Glutamatergic neuron (in vitro differentiated cells): Measurements from ENCODE around the gene VPS13C. TPM values are rescaled to one million over a fixed set of nuclear protein-coding genes. Genes with fewer than 3 reads are reported as not detected.

Experiments used
- DNase-seq: peaks from one replicate; pipeline ENCODE4 v3.0.0; 2022
- H3K27ac Mint-ChIP-seq: one replicate; pipeline ENCODE4 v1.8.0; 2020; ENCODE audit warnings: mild to moderate bottlenecking, mixed read lengths, inconsistent platforms; ENCODE audit not compliant: unreplicated experiment
- H3K27me3 Mint-ChIP-seq: one replicate; pipeline ENCODE4 v1.8.0; 2020; ENCODE audit warnings: mild to moderate bottlenecking, moderate library complexity, mixed read lengths, inconsistent platforms; ENCODE audit not compliant: unreplicated experiment
- H3K36me3 Mint-ChIP-seq: one replicate; pipeline ENCODE4 v1.8.0; 2020; ENCODE audit warnings: mild to moderate bottlenecking, mixed read lengths, inconsistent platforms; ENCODE audit not compliant: unreplicated experiment
- H3K4me1 Mint-ChIP-seq: one replicate; pipeline ENCODE4 v1.8.0; 2020; ENCODE audit warnings: mild to moderate bottlenecking, low read depth, mixed read lengths, inconsistent platforms; ENCODE audit not compliant: unreplicated experiment
- H3K4me3 Mint-ChIP-seq: one replicate; pipeline ENCODE4 v1.8.0; 2020; ENCODE audit warnings: mild to moderate bottlenecking, mixed read lengths, inconsistent platforms; ENCODE audit not compliant: unreplicated experiment
- H3K9me3 Mint-ChIP-seq: one replicate; pipeline ENCODE4 v1.8.0; 2020; ENCODE audit warnings: mild to moderate bottlenecking, moderate library complexity, mixed read lengths, inconsistent platforms; ENCODE audit not compliant: unreplicated experiment
- total RNA-seq: library from RNA; stranded (reverse); fragmentation: NEBNext Ultra II Directional; extraction: Animal tissue kit (Norgen Biotek cat#: 25700); gene quantifications from one replicate; pipeline ENCODE4 v1.2.1, GENCODE V29; 2021; ENCODE audit not compliant: unreplicated experiment
- TF ChIP-seq, protein P1 (sequence below): fragments of 200-600 bp; sonication (generic); IDR thresholded peaks from one replicate; pipeline ENCODE4 v1.5.0; 2021; ENCODE audit not compliant: partially characterized antibody, unreplicated experiment

VPS13C gene
- total RNA-seq, 1 donor from 2014 or later = 93.8 TPM

DNA sequence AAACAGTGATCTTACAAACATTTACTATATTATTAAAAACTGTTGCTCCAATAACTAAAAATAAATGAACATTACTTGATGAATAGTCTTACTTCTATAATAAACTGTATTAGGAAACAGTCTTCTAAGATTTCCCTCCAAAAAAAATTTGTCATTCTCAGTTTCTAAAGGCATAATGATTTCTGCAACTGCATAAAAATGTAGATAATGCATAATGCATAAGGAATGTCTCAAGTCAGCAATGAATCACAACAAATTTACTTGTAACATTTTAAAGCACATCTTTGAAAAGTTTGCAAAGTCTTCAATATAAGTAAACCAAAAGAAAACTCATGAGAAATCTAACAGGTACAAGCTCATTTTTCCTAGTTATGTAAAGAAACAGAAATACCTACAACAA lies 113.5 kb downstream of the VPS13C start:
- TF ChIP-seq, protein P1, sequence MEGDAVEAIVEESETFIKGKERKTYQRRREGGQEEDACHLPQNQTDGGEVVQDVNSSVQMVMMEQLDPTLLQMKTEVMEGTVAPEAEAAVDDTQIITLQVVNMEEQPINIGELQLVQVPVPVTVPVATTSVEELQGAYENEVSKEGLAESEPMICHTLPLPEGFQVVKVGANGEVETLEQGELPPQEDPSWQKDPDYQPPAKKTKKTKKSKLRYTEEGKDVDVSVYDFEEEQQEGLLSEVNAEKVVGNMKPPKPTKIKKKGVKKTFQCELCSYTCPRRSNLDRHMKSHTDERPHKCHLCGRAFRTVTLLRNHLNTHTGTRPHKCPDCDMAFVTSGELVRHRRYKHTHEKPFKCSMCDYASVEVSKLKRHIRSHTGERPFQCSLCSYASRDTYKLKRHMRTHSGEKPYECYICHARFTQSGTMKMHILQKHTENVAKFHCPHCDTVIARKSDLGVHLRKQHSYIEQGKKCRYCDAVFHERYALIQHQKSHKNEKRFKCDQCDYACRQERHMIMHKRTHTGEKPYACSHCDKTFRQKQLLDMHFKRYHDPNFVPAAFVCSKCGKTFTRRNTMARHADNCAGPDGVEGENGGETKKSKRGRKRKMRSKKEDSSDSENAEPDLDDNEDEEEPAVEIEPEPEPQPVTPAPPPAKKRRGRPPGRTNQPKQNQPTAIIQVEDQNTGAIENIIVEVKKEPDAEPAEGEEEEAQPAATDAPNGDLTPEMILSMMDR = no peak
- Mint-ChIP-seq H3K36me3 (peaks cover 18% of the 10 kb centered on the region), H3K27me3 (no peaks in the 10 kb centered on the region), H3K27ac (no peak overlapping the region), H3K9me3 (peaks cover 2% of the 10 kb centered on the region), H3K4me3 (no peak overlapping the region), H3K4me1 (no peaks in the 10 kb centered on the region)
- no peak for DNase-seq

DNA sequence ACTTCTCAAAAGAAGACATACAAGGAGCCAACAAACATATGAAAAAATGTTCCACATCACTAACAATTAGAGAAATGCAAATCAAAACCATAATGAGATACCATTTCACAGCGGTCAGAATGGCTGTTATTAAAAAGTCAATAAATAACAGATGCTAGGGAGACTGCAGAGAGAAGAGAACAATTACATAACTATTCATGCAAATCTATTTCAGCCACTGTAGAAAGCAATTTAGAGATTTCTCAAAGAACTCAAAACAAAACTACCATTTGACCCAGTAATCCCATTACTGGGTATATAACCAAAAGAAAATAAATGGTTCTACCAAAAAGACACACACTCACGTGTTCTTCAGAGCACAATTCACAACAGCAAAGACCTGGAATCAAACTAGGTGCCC lies 116.3 kb downstream of the VPS13C start:
- Mint-ChIP-seq H3K4me1 (no peaks in the 10 kb centered on the region), H3K4me3 (no peak overlapping the region), H3K9me3 (peaks cover 2% of the 10 kb centered on the region)

DNA sequence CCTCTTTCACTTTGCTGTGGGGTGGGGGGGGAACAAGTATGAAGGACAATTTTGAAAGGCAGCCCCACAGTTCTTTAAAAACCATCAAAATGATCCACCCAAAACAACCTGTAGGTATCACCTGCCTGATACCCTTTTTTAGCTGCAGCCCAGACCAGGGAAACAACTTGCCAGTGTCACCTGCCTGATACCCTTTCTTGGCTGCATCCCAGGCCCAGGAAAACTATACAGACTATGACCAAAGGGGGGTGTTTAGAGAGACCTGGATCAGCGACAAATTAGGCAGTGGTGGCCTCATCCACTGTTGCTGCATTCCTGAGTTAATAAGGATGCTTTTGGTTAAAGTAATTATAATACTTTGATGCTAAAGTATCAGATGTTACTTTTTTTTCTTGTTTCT lies 122.0 kb downstream of the VPS13C start:
- no peaks in the 10 kb centered on the region for H3K36me3 Mint-ChIP-seq
- no peaks in the 10 kb centered on the region for H3K4me1 Mint-ChIP-seq
- H3K27ac Mint-ChIP-seq = no peak overlapping the region
- DNase-seq = no peak
- H3K9me3 Mint-ChIP-seq = no peaks in the 10 kb centered on the region
- no peaks in the 10 kb centered on the region for H3K27me3 Mint-ChIP-seq
- TF ChIP-seq, protein P1 = no peak
- H3K4me3 Mint-ChIP-seq = no peak overlapping the region

More for the DNA sequence above, 116.3 kb downstream of the VPS13C start:
- H3K27ac Mint-ChIP-seq = no peak overlapping the region
- TF ChIP-seq, protein P1 = no peak
- no peak for DNase-seq
- no peaks in the 10 kb centered on the region for H3K27me3 Mint-ChIP-seq
- H3K36me3 Mint-ChIP-seq = peaks cover 18% of the 10 kb centered on the region

DNA sequence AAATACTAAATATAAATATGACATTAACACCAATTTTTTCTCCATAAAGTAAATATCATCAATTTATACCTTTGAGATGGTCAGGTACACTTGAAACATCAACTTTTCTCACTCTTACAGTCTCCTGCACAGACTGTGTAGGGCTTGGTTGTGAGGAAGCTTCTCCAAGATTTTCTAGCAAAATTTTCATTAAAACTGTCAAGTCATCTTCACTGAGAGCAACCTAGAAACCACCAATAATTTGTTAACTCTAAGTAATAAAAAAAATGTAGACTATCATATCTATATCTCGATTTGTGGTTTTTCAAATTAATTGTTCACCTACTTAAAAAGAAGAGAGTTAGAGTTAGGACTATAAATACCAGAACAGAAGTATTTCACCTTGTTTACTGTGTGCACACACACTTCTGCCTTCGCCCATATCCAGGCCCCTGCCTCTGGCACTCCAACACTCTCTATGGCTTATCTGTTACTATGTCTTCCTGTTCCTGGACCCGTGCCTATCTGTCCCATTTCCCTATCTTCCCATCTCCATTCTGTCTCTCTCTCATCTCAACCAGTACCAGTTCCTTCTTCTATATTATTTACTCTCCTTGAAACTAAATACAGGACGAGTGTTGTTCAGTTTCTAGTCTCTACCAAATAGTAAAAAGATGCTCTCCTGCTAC lies 123.6 kb downstream of the VPS13C start:
- H3K36me3 Mint-ChIP-seq = no peaks in the 10 kb centered on the region
- H3K27ac Mint-ChIP-seq = no peak overlapping the region
- no peak overlapping the region for H3K4me3 Mint-ChIP-seq
- TF ChIP-seq, protein P1 = no peak
- H3K27me3 Mint-ChIP-seq = no peaks in the 10 kb centered on the region
- DNase-seq = no peak
- H3K4me1 Mint-ChIP-seq = no peaks in the 10 kb centered on the region
- H3K9me3 Mint-ChIP-seq = no peaks in the 10 kb centered on the region

DNA sequence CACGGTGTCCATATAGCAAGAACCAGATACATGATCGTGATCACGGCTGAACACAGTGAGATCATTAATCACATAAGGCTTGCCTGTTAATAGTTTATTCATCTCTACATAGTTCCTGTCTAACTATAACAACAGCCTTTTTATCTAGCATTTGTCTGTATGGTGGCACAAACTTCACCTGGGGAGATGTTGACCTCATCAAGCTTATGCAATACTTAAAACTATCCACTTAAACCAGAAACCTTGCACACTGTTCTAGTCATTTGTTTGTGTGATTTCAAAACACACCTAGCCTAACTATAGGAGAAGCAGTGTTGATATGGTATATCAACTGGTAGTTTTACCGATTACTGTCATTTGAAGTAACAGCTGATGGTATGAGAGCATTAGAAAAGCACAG lies 124.8 kb downstream of the VPS13C start:
- Mint-ChIP-seq H3K36me3 (no peaks in the 10 kb centered on the region), H3K27me3 (no peaks in the 10 kb centered on the region)

More for the DNA sequence above, 124.8 kb downstream of the VPS13C start:
- TF ChIP-seq, protein P1 = no peak
- no peak overlapping the region for H3K27ac Mint-ChIP-seq
- H3K4me1 Mint-ChIP-seq = no peaks in the 10 kb centered on the region
- H3K4me3 Mint-ChIP-seq = no peak overlapping the region
- no peak for DNase-seq
- no peaks in the 10 kb centered on the region for H3K9me3 Mint-ChIP-seq
